ENCODE data around the gene LRMDA.

- no peak for TF ChIP-seq POLR2A (IDR thresholded peaks at IDR 0.05)
- no peak for TF ChIP-seq CTCF (IDR thresholded peaks at IDR 0.05)
Measured at GRCh38 chr10:75617485-75618155, 186.2 kb downstream of the LRMDA start.
